Fibroblast of pulmonary artery (primary cell): ENCODE results near the gene KRT8.
A peak's percentile ranks its signal among the peaks of the same experiment; 100 is the strongest.

Experiments used
- DNase-seq: peaks from one replicate; pipeline ENCODE4 v3.0.0-alpha.2; 2010; ENCODE audit warnings: low read depth
- H3K4me3 ChIP-seq: replicated peaks from 2 replicates; pipeline ENCODE4 v1.5.1; 2011; ENCODE audit warnings: low read depth, mild to moderate bottlenecking, control low read depth, low read length, moderate library complexity
- CTCF ChIP-seq: IDR thresholded peaks from 2 replicates; pipeline ENCODE4 v1.5.1; 2011; ENCODE audit warnings: mild to moderate bottlenecking, control low read depth, low read length, inconsistent platforms; ENCODE audit errors: missing control alignments

Gene KRT8

DNA sequence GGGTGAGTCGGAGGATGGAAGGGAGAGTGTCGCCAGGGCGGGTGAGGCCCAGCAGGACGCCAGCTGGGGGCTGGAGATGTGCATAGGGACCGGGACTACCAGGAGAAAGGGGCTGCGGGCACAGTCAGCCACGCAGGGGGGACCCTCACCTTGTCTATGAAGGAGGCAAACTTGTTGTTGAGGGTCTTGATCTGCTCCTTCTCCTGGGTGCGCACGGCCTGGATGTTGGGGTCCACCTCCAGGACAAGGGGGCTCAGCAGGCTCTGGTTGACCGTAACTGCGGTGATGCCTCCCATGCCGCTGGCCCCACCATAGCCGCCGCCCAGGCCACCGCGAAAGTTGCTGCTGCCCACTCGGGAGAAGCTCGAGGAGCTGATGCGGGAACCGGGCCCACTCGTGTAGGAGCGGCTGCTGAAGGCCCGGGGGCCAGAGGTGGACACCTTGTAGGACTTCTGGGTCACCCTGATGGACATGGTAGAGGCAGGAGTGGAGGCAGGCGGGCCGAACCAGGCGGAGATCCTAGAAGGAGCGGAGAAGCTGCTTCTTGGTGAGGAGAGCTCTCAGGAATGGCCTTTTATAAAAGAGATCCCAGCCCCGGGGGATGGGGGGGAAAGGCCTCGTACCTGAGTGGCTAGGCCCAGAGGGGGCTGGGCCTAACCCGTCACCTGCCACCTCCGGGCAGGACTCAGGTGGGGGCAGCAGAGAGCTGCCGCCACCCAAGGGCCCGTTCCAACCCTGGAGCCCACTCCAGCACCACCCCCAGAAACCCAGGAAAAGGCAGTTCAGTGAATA is at the start of gene KRT8:
Gene KRT8, minus strand, starts transcription at position 568 of the 792 bp plus-strand sequence. Its CDS starts 95 bp downstream, at position 473.
- DNase-seq, result peak; percentile 43
- TF ChIP-seq CTCF, result peak; percentile 6
- H3K4me3 ChIP-seq, result peak within 1 kb of the TSS; percentile 38

DNA sequence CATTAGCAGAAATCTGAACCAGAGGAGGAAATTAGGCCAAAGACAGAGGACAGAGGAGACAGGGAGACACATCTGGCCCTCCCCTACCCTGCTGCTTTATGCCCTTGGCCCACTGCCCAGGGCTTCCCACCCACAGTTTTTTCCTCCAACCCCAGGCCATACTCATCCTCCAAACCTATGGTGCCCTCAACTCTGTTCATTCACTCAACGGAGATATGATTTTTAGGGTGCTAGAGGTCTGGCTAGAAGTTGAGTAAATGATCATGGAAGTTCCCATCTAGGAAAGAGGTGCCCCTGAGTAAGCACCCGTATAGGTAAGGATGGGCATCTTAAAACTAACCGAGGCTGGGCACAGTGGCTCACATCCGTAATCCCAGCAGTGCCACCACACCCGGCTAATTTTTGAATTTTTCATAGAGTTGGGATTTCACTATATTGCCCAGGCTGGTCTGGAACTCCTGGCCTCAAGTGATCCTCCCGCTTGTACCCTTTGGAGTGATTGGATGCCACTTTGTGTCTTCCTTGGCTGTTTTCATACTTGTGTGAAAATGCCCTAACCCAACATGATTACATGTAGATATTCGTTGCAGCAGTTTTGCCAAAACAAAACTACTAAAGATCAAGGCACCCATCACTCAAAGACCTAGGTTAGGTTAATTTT is 48.4 kb upstream of the KRT8 start:
- H3K4me3 ChIP-seq, result no peak overlapping the region
- DNase-seq, result no peak
- no peak for TF ChIP-seq CTCF

DNA sequence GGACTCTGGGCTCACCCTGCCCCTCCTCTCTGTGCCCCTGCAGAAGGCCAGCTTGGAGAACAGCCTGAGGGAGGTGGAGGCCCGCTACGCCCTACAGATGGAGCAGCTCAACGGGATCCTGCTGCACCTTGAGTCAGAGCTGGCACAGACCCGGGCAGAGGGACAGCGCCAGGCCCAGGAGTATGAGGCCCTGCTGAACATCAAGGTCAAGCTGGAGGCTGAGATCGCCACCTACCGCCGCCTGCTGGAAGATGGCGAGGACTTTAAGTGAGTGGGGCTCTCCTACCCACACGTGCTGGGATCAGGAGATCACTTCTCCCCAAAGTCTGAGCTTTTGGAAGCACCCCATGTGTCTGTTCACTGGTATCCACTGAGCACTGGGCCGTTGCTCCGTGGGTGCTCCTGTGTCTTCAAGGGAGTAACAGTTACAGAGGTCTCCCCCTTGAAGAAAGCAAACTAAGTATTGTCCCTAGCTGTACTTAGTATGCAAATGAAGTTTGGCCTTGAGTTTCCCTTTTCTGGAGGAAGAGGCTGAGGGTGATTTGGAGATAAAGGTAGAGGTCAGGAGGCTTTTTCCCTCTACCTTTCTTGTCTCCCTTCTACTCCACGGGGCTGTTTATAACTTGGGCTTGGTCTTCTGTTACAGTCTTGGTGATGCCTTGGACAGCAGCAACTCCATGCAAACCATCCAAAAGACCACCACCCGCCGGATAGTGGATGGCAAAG is 47.4 kb upstream of the KRT8 start:
- no peak for DNase-seq

GRCh38 chr12:52951640-52952039 is 46.8 kb upstream of the KRT8 start:
- no peak for TF ChIP-seq CTCF
- DNase-seq, result no peak
- H3K4me3 ChIP-seq, result peak overlapping the region; percentile 93

More for the DNA sequence above, 47.4 kb upstream of the KRT8 start:
- peak overlapping the region; percentile 93 for H3K4me3 ChIP-seq
- peak; percentile 30 for TF ChIP-seq CTCF

DNA sequence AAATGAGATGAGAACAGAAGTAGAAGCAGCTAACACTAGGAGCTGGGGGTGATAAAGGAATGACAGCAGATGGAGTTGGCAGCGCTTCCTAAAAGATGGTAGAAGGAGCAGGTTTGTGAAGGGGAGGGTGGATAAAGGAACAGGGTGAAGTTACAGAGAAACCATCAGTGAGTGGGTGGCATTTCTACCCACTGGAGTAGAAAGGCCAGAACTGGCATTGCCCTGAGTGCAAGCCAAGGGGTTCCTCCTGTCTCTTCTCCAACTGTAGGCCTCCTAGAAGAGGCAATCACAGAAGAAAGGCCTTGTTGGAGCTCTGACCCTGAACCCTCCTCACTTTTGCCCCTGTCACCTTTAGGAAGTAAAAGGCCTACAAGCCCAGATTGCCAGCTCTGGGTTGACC is 46.2 kb upstream of the KRT8 start:
- peak overlapping the region; percentile 93 for H3K4me3 ChIP-seq
- no peak for TF ChIP-seq CTCF
- DNase-seq, result no peak

GRCh38 chr12:52950553-52950952 is 45.7 kb upstream of the KRT8 start:
- H3K4me3 ChIP-seq, result peak overlapping the region; percentile 93
- TF ChIP-seq CTCF, result no peak

More at GRCh38 chr12:52950553-52950952, 45.7 kb upstream of the KRT8 start:
- DNase-seq, result no peak
